ENCODE results near the gene HS3ST3B1. TPM values are rescaled to one million over a fixed set of nuclear protein-coding genes. Genes with fewer than 3 reads are reported as not detected.

Gene HS3ST3B1
- polyA plus RNA-seq, 1 of the 3 experiments (the other 2 are of a cell fraction), result 0.67 TPM

DNA sequence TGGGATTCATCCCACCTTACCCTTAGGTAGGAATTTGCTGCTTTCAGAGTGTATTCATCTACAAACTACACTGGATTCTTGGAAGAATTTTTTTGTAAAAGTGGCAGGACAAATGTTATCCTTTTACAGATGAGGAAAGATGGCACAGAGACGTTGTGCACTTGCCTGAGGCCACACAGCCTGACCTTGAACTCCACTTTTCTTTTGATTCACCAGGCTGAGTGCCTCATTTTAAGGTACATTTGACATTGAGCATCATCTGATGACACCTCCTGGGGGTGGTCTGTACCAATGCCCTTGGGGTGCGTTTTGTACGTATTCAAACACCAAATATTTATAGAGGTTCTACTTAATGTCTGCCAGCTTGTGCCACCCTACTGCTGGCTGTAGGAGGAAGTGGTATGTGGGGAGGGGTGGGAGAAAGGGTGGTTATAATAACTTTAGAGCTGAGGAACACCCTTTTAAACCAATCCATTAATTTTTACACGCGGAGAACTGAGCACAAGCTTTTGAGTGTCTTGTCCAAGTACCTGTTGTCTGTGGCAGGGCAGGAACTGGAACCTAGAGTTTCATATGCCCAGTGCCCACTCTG lies 29.1 kb downstream of the HS3ST3B1 start:
- no peak overlapping the region for H3K4me2 ChIP-seq
- 26% methylated on average over 5 of the region's 5 CpGs for WGBS (ENCODE audit: low lambda C conversion rate)
- ChIA-PET POLR2A (no interaction called here), CTCF (interaction anchor here (0.6 to 0.7 kb wide), 2 partner anchors 28 to 840 kb away, joined by 3 read pairs; no protein-coding TSS in a partner anchor)
- H3K4me3 ChIP-seq (ENCODE audit: low read depth in 2 of 2, low read length in 1 of 2), result no peak overlapping the region
- no peaks in the 10 kb centered on the region for H3K4me1 ChIP-seq (ENCODE audit: control insufficient read depth in 1 of 2, insufficient read depth in 2 of 2, low read depth in 1 of 2, low read length in 1 of 2)
- DNase-seq, result no peak
- no peaks in the 10 kb centered on the region for H3K9me3 ChIP-seq
- H2AFZ ChIP-seq (ENCODE audit: low read depth), result no peak overlapping the region
- no peaks in the 10 kb centered on the region; the same call in 1 of the 2 replicates for H3K27me3 ChIP-seq (ENCODE audit: insufficient read depth)
- no peaks in the 10 kb centered on the region for H3F3A ChIP-seq (replicated peaks; ENCODE audit: insufficient read depth)
- H3K36me3 ChIP-seq (replicated peaks in 1 of 2; ENCODE audit: control insufficient read depth in 1 of 2, insufficient read depth in 2 of 2, low read length in 1 of 2), result no peaks in the 10 kb centered on the region
- no peak overlapping the region for H3K9ac ChIP-seq
- H3K27ac ChIP-seq (ENCODE audit: low read depth in 2 of 2, low read length in 1 of 2), result no peak overlapping the region
- H3K79me2 ChIP-seq (ENCODE audit: insufficient read depth), result no peaks in the 10 kb centered on the region
- no peaks in the 10 kb centered on the region for H3K9me2 ChIP-seq
- TF ChIP-seq, protein P1, sequence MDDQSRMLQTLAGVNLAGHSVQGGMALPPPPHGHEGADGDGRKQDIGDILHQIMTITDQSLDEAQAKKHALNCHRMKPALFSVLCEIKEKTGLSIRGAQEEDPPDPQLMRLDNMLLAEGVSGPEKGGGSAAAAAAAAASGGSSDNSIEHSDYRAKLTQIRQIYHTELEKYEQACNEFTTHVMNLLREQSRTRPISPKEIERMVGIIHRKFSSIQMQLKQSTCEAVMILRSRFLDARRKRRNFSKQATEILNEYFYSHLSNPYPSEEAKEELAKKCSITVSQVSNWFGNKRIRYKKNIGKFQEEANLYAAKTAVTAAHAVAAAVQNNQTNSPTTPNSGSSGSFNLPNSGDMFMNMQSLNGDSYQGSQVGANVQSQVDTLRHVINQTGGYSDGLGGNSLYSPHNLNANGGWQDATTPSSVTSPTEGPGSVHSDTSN (IDR thresholded peaks at IDR 0.05), result no peak
- TF ChIP-seq, protein P2, sequence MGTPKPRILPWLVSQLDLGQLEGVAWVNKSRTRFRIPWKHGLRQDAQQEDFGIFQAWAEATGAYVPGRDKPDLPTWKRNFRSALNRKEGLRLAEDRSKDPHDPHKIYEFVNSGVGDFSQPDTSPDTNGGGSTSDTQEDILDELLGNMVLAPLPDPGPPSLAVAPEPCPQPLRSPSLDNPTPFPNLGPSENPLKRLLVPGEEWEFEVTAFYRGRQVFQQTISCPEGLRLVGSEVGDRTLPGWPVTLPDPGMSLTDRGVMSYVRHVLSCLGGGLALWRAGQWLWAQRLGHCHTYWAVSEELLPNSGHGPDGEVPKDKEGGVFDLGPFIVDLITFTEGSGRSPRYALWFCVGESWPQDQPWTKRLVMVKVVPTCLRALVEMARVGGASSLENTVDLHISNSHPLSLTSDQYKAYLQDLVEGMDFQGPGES (IDR thresholded peaks at IDR 0.05; ENCODE audit: low read depth, low read length), result no peak
- TF ChIP-seq EZH2phosphoT487 (IDR thresholded peaks at IDR 0.05; ENCODE audit: borderline replicate concordance, low read depth) (no peak), YY1 (IDR thresholded peaks at IDR 0.05; ENCODE audit: low read depth) (no peak), POLR2AphosphoS5 (IDR thresholded peaks at IDR 0.05; ENCODE audit: low read depth, low read length) (no peak), JUND (IDR thresholded peaks at IDR 0.05) (no peak), RFX5 (IDR thresholded peaks at IDR 0.05; ENCODE audit: low read length) (no peak), FOXJ3 (CRISPR knock-in tag; IDR thresholded peaks at IDR 0.05) (no peak), MXI1 (IDR thresholded peaks at IDR 0.05; ENCODE audit: low read depth, low read length) (no peak), RCOR1 (IDR thresholded peaks at IDR 0.05; ENCODE audit: low read length) (no peak), RAD21 (IDR thresholded peaks at IDR 0.05; ENCODE audit: low read length) (no peak)
- no peaks in the 10 kb centered on the region for H4K20me1 ChIP-seq (ENCODE audit: insufficient read depth)

DNA sequence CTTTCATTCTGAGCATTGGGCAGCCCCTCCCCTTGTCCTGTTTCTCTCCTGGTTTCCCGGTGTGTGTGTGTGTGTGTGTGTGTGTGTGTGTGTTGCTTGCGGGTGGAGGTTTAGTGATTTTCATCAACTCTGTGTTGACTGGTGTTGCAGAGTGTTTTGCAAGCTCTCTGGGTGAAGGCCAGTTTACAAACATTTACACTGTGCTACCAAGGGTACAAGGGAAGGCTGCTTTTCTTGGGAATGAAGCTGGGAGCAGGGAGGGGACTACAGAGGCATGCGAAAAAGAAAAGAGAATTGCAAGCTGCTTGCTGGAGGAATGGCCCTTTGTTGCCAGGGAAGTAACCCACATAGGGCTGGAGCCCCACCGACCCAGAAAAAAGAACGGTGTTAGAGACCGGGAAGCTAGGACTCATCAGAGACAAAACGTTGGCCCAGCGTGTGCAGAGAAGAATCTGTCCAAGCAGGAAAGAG lies 29.6 kb downstream of the HS3ST3B1 start:
- CTCF ChIA-PET, result interaction anchor here (0.7 kb wide), 1 partner anchor 28 kb away, joined by 3 read pairs; no protein-coding TSS in a partner anchor
- Histone ChIP-seq H3K9me2 (no peaks in the 10 kb centered on the region), H3K4me2 (no peak overlapping the region), H3K9me3 (no peaks in the 10 kb centered on the region), H3K27ac (ENCODE audit: low read depth in 2 of 2, low read length in 1 of 2) (no peak overlapping the region), H3K27me3 (ENCODE audit: insufficient read depth) (no peaks in the 10 kb centered on the region; the same call in 1 of the 2 replicates), H3K36me3 (replicated peaks in 1 of 2; ENCODE audit: control insufficient read depth in 1 of 2, insufficient read depth in 2 of 2, low read length in 1 of 2) (no peaks in the 10 kb centered on the region), H3K4me1 (ENCODE audit: control insufficient read depth in 1 of 2, insufficient read depth in 2 of 2, low read depth in 1 of 2, low read length in 1 of 2) (no peaks in the 10 kb centered on the region), H2AFZ (ENCODE audit: low read depth) (no peak overlapping the region), H3F3A (replicated peaks; ENCODE audit: insufficient read depth) (no peaks in the 10 kb centered on the region), H3K79me2 (ENCODE audit: insufficient read depth) (no peaks in the 10 kb centered on the region), H3K4me3 (ENCODE audit: low read depth in 2 of 2, low read length in 1 of 2) (no peak overlapping the region), H3K9ac (no peak overlapping the region), H4K20me1 (ENCODE audit: insufficient read depth) (no peaks in the 10 kb centered on the region)
- POLR2A ChIA-PET, result no interaction called here
- no peak for DNase-seq
- 42% methylated on average over 7 of the region's 8 CpGs for WGBS (ENCODE audit: low lambda C conversion rate)
- TF ChIP-seq NRF1 (IDR thresholded peaks at IDR 0.05; ENCODE audit: low read depth, low read length), result no peak
- TF ChIP-seq, protein P3, sequence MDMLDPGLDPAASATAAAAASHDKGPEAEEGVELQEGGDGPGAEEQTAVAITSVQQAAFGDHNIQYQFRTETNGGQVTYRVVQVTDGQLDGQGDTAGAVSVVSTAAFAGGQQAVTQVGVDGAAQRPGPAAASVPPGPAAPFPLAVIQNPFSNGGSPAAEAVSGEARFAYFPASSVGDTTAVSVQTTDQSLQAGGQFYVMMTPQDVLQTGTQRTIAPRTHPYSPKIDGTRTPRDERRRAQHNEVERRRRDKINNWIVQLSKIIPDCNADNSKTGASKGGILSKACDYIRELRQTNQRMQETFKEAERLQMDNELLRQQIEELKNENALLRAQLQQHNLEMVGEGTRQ (IDR thresholded peaks at IDR 0.05; ENCODE audit: borderline replicate concordance, low read depth, low read length), result no peak
- TF ChIP-seq, protein P4, sequence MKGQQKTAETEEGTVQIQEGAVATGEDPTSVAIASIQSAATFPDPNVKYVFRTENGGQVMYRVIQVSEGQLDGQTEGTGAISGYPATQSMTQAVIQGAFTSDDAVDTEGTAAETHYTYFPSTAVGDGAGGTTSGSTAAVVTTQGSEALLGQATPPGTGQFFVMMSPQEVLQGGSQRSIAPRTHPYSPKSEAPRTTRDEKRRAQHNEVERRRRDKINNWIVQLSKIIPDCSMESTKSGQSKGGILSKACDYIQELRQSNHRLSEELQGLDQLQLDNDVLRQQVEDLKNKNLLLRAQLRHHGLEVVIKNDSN (IDR thresholded peaks at IDR 0.05; ENCODE audit: borderline replicate concordance, low read depth), result no peak
- no peak for TF ChIP-seq FOSL2 (IDR thresholded peaks at IDR 0.05; ENCODE audit: borderline replicate concordance, low read depth)
- TF ChIP-seq TAF1 (IDR thresholded peaks at IDR 0.05; ENCODE audit: borderline replicate concordance, low read depth, low read length), result no peak
- TF ChIP-seq RCOR1 (IDR thresholded peaks at IDR 0.05; ENCODE audit: low read length), result no peak
- TF ChIP-seq FOXM1 (IDR thresholded peaks at IDR 0.05; ENCODE audit: low read depth), result no peak
- TF ChIP-seq, protein P5, sequence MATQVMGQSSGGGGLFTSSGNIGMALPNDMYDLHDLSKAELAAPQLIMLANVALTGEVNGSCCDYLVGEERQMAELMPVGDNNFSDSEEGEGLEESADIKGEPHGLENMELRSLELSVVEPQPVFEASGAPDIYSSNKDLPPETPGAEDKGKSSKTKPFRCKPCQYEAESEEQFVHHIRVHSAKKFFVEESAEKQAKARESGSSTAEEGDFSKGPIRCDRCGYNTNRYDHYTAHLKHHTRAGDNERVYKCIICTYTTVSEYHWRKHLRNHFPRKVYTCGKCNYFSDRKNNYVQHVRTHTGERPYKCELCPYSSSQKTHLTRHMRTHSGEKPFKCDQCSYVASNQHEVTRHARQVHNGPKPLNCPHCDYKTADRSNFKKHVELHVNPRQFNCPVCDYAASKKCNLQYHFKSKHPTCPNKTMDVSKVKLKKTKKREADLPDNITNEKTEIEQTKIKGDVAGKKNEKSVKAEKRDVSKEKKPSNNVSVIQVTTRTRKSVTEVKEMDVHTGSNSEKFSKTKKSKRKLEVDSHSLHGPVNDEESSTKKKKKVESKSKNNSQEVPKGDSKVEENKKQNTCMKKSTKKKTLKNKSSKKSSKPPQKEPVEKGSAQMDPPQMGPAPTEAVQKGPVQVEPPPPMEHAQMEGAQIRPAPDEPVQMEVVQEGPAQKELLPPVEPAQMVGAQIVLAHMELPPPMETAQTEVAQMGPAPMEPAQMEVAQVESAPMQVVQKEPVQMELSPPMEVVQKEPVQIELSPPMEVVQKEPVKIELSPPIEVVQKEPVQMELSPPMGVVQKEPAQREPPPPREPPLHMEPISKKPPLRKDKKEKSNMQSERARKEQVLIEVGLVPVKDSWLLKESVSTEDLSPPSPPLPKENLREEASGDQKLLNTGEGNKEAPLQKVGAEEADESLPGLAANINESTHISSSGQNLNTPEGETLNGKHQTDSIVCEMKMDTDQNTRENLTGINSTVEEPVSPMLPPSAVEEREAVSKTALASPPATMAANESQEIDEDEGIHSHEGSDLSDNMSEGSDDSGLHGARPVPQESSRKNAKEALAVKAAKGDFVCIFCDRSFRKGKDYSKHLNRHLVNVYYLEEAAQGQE (IDR thresholded peaks at IDR 0.05; ENCODE audit: low read depth, low read length), result no peak
- TF ChIP-seq, protein P6, sequence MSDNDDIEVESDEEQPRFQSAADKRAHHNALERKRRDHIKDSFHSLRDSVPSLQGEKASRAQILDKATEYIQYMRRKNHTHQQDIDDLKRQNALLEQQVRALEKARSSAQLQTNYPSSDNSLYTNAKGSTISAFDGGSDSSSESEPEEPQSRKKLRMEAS (IDR thresholded peaks at IDR 0.05; ENCODE audit: low read depth), result no peak
- TF ChIP-seq CHD2 (IDR thresholded peaks at IDR 0.05; ENCODE audit: low read length, partially characterized antibody), result no peak

All from SK-N-SH (cell line).